ENCODE results near the gene SLC13A5.

SLC13A5 gene

GRCh38 chr17:6708357-6708961, 4.7 kb downstream of the SLC13A5 start:
- no peak overlapping the region for H3K9ac ChIP-seq (ENCODE audit: low read depth, low read length)
- H3K4me1 ChIP-seq (ENCODE audit: control insufficient read depth, insufficient read depth, low read length), result peaks cover 6% of the 10 kb centered on the region
- no peaks in the 10 kb centered on the region for H3K36me3 ChIP-seq (ENCODE audit: control insufficient read depth, insufficient read depth, low read length)
- peaks cover 16% of the 10 kb centered on the region for H3K27me3 ChIP-seq (ENCODE audit: control insufficient read depth, insufficient read depth, low read length)
- H3K9me3 ChIP-seq (ENCODE audit: control insufficient read depth, insufficient read depth, low read length), result no peaks in the 10 kb centered on the region
- no peak overlapping the region for H3K4me3 ChIP-seq (ENCODE audit: low read depth, low read length)

- H3K27me3 ChIP-seq (ENCODE audit: control insufficient read depth, insufficient read depth, low read length), result peaks cover 5% of the 10 kb centered on the region
Observed at GRCh38 chr17:6706996-6707395, 6.2 kb downstream of the SLC13A5 start.

GRCh38 chr17:6706499-6706898, 6.7 kb downstream of the SLC13A5 start:
- Histone ChIP-seq H3K4me1 (ENCODE audit: control insufficient read depth, insufficient read depth, low read length) (no peaks in the 10 kb centered on the region), H3K4me3 (ENCODE audit: low read depth, low read length) (no peak overlapping the region), H3K9me3 (ENCODE audit: control insufficient read depth, insufficient read depth, low read length) (no peaks in the 10 kb centered on the region), H3K27me3 (ENCODE audit: control insufficient read depth, insufficient read depth, low read length) (peaks cover under 1% of the 10 kb centered on the region), H3K36me3 (ENCODE audit: control insufficient read depth, insufficient read depth, low read length) (no peaks in the 10 kb centered on the region), H3K9ac (ENCODE audit: low read depth, low read length) (no peak overlapping the region)

More at GRCh38 chr17:6706996-6707395, 6.2 kb downstream of the SLC13A5 start:
- Histone ChIP-seq H3K36me3 (ENCODE audit: control insufficient read depth, insufficient read depth, low read length) (no peaks in the 10 kb centered on the region), H3K4me3 (ENCODE audit: low read depth, low read length) (no peak overlapping the region), H3K9ac (ENCODE audit: low read depth, low read length) (no peak overlapping the region), H3K9me3 (ENCODE audit: control insufficient read depth, insufficient read depth, low read length) (no peaks in the 10 kb centered on the region), H3K4me1 (ENCODE audit: control insufficient read depth, insufficient read depth, low read length) (peaks cover 2% of the 10 kb centered on the region)

- Histone ChIP-seq H3K4me1 (ENCODE audit: control insufficient read depth, insufficient read depth, low read length) (no peaks in the 10 kb centered on the region), H3K9me3 (ENCODE audit: control insufficient read depth, insufficient read depth, low read length) (no peaks in the 10 kb centered on the region), H3K36me3 (ENCODE audit: control insufficient read depth, insufficient read depth, low read length) (no peaks in the 10 kb centered on the region), H3K4me3 (ENCODE audit: low read depth, low read length) (no peak overlapping the region), H3K27me3 (ENCODE audit: control insufficient read depth, insufficient read depth, low read length) (no peaks in the 10 kb centered on the region), H3K9ac (ENCODE audit: low read depth, low read length) (no peak overlapping the region)
Observed at GRCh38 chr17:6704470-6705052, 8.6 kb downstream of the SLC13A5 start.

- Histone ChIP-seq H3K27me3 (ENCODE audit: control insufficient read depth, insufficient read depth, low read length) (no peaks in the 10 kb centered on the region), H3K9ac (ENCODE audit: low read depth, low read length) (no peak overlapping the region), H3K4me3 (ENCODE audit: low read depth, low read length) (no peak overlapping the region), H3K9me3 (ENCODE audit: control insufficient read depth, insufficient read depth, low read length) (no peaks in the 10 kb centered on the region), H3K36me3 (ENCODE audit: control insufficient read depth, insufficient read depth, low read length) (no peaks in the 10 kb centered on the region), H3K4me1 (ENCODE audit: control insufficient read depth, insufficient read depth, low read length) (no peaks in the 10 kb centered on the region)
Observed at GRCh38 chr17:6703751-6704150, 9.4 kb downstream of the SLC13A5 start.

- no peaks in the 10 kb centered on the region for H3K4me1 ChIP-seq (ENCODE audit: control insufficient read depth, insufficient read depth, low read length)
- H3K36me3 ChIP-seq (ENCODE audit: control insufficient read depth, insufficient read depth, low read length), result no peaks in the 10 kb centered on the region
- H3K4me3 ChIP-seq (ENCODE audit: low read depth, low read length), result no peak overlapping the region
- H3K9me3 ChIP-seq (ENCODE audit: control insufficient read depth, insufficient read depth, low read length), result no peaks in the 10 kb centered on the region
- no peak overlapping the region for H3K9ac ChIP-seq (ENCODE audit: low read depth, low read length)
- no peaks in the 10 kb centered on the region for H3K27me3 ChIP-seq (ENCODE audit: control insufficient read depth, insufficient read depth, low read length)
Observed at GRCh38 chr17:6702567-6703215, 10.5 kb downstream of the SLC13A5 start.

GRCh38 chr17:6701719-6702118, 11.4 kb downstream of the SLC13A5 start:
- Histone ChIP-seq H3K9ac (ENCODE audit: low read depth, low read length) (no peak overlapping the region), H3K9me3 (ENCODE audit: control insufficient read depth, insufficient read depth, low read length) (no peaks in the 10 kb centered on the region), H3K36me3 (ENCODE audit: control insufficient read depth, insufficient read depth, low read length) (no peaks in the 10 kb centered on the region), H3K27me3 (ENCODE audit: control insufficient read depth, insufficient read depth, low read length) (no peaks in the 10 kb centered on the region), H3K4me1 (ENCODE audit: control insufficient read depth, insufficient read depth, low read length) (no peaks in the 10 kb centered on the region), H3K4me3 (ENCODE audit: low read depth, low read length) (no peak overlapping the region)

- no peak overlapping the region for H3K4me3 ChIP-seq (ENCODE audit: low read depth, low read length)
- no peaks in the 10 kb centered on the region for H3K27me3 ChIP-seq (ENCODE audit: control insufficient read depth, insufficient read depth, low read length)
- H3K4me1 ChIP-seq (ENCODE audit: control insufficient read depth, insufficient read depth, low read length), result no peaks in the 10 kb centered on the region
- no peaks in the 10 kb centered on the region for H3K36me3 ChIP-seq (ENCODE audit: control insufficient read depth, insufficient read depth, low read length)
- no peaks in the 10 kb centered on the region for H3K9me3 ChIP-seq (ENCODE audit: control insufficient read depth, insufficient read depth, low read length)
- no peak overlapping the region for H3K9ac ChIP-seq (ENCODE audit: low read depth, low read length)
Observed at GRCh38 chr17:6700948-6701307, 12.2 kb downstream of the SLC13A5 start.

- Histone ChIP-seq H3K9ac (ENCODE audit: low read depth, low read length) (no peak overlapping the region), H3K36me3 (ENCODE audit: control insufficient read depth, insufficient read depth, low read length) (no peaks in the 10 kb centered on the region), H3K27me3 (ENCODE audit: control insufficient read depth, insufficient read depth, low read length) (no peaks in the 10 kb centered on the region), H3K4me3 (ENCODE audit: low read depth, low read length) (no peak overlapping the region), H3K9me3 (ENCODE audit: control insufficient read depth, insufficient read depth, low read length) (no peaks in the 10 kb centered on the region), H3K4me1 (ENCODE audit: control insufficient read depth, insufficient read depth, low read length) (no peaks in the 10 kb centered on the region)
Observed at GRCh38 chr17:6699997-6700947, 12.9 kb downstream of the SLC13A5 start.

GRCh38 chr17:6698004-6698403, 15.2 kb downstream of the SLC13A5 start:
- Histone ChIP-seq H3K9ac (ENCODE audit: low read depth, low read length) (no peak overlapping the region), H3K36me3 (ENCODE audit: control insufficient read depth, insufficient read depth, low read length) (no peaks in the 10 kb centered on the region), H3K9me3 (ENCODE audit: control insufficient read depth, insufficient read depth, low read length) (no peaks in the 10 kb centered on the region), H3K27me3 (ENCODE audit: control insufficient read depth, insufficient read depth, low read length) (no peaks in the 10 kb centered on the region), H3K4me1 (ENCODE audit: control insufficient read depth, insufficient read depth, low read length) (no peaks in the 10 kb centered on the region), H3K4me3 (ENCODE audit: low read depth, low read length) (no peak overlapping the region)

- no peaks in the 10 kb centered on the region for H3K27me3 ChIP-seq (ENCODE audit: control insufficient read depth, insufficient read depth, low read length)
Observed at GRCh38 chr17:6696906-6697305, 16.3 kb downstream of the SLC13A5 start.

More at GRCh38 chr17:6696906-6697305, 16.3 kb downstream of the SLC13A5 start:
- Histone ChIP-seq H3K9ac (ENCODE audit: low read depth, low read length) (no peak overlapping the region), H3K4me1 (ENCODE audit: control insufficient read depth, insufficient read depth, low read length) (no peaks in the 10 kb centered on the region), H3K4me3 (ENCODE audit: low read depth, low read length) (no peak overlapping the region), H3K9me3 (ENCODE audit: control insufficient read depth, insufficient read depth, low read length) (no peaks in the 10 kb centered on the region), H3K36me3 (ENCODE audit: control insufficient read depth, insufficient read depth, low read length) (no peaks in the 10 kb centered on the region)
